ENCODE data around the gene CDH15.

The CDH15 gene

DNA sequence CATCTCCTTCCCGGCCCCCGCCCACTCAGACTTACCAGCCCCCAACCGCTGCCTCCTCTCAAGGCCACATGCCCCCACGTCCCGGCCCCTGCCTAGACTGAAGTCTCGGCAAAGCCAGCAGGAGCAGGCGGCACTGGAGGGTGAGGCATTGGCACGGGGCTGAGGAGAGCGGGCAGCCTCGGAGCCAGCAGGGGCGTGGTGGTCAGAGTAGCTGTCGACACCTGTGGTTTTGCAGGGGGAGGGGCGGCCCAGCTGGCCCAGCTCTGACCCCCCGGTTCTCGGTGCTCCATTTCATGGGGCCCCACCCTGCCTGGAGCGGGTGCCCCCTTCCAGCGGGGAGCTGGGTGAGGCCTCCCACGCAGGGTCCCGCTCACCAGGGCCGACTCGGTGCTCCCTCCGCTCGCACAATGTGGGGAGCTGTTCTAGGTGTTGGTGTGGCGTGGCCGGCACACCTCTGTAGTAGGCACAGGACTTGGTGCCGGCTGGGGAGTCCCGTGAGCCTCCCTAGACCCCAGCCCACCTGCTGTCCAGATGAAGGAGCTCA, 4.7 kb downstream of the CDH15 start (continued):
- TF ChIP-seq, protein P1, sequence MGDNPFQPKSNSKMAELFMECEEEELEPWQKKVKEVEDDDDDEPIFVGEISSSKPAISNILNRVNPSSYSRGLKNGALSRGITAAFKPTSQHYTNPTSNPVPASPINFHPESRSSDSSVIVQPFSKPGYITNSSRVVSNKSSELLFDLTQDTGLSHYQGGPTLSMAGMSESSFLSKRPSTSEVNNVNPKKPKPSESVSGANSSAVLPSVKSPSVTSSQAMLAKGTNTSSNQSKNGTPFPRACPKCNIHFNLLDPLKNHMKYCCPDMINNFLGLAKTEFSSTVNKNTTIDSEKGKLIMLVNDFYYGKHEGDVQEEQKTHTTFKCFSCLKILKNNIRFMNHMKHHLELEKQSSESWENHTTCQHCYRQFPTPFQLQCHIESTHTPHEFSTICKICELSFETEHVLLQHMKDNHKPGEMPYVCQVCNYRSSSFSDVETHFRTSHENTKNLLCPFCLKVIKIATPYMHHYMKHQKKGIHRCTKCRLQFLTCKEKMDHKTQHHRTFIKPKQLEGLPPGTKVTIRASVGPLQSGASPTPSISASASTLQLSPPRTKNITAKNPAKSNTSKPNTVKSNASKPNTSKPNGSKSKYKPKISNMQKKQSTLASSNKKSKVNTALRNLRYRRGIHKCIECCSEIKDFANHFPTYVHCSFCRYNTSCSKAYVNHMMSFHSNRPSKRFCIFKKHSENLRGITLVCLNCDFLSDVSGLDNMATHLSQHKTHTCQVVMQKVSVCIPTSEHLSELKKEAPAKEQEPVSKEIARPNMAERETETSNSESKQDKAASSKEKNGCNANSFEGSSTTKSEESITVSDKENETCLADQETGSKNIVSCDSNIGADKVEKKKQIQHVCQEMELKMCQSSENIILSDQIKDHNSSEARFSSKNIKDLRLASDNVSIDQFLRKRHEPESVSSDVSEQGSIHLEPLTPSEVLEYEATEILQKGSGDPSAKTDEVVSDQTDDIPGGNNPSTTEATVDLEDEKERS (tag by site-specific recombination; IDR thresholded peaks at IDR 0.05) = no peak
- no peak for TF ChIP-seq ZNF311 (tag by site-specific recombination; IDR thresholded peaks at IDR 0.05; ENCODE audit: borderline replicate concordance)
- no peak for TF ChIP-seq ZNF221 (tag by site-specific recombination; IDR thresholded peaks at IDR 0.05; ENCODE audit: borderline replicate concordance)
- TF ChIP-seq, protein P2, sequence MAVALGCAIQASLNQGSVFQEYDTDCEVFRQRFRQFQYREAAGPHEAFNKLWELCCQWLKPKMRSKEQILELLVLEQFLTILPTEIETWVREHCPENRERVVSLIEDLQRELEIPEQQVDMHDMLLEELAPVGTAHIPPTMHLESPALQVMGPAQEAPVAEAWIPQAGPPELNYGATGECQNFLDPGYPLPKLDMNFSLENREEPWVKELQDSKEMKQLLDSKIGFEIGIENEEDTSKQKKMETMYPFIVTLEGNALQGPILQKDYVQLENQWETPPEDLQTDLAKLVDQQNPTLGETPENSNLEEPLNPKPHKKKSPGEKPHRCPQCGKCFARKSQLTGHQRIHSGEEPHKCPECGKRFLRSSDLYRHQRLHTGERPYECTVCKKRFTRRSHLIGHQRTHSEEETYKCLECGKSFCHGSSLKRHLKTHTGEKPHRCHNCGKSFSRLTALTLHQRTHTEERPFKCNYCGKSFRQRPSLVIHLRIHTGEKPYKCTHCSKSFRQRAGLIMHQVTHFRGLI (tag by site-specific recombination; IDR thresholded peaks at IDR 0.05) = no peak
- TF ChIP-seq, protein P3, sequence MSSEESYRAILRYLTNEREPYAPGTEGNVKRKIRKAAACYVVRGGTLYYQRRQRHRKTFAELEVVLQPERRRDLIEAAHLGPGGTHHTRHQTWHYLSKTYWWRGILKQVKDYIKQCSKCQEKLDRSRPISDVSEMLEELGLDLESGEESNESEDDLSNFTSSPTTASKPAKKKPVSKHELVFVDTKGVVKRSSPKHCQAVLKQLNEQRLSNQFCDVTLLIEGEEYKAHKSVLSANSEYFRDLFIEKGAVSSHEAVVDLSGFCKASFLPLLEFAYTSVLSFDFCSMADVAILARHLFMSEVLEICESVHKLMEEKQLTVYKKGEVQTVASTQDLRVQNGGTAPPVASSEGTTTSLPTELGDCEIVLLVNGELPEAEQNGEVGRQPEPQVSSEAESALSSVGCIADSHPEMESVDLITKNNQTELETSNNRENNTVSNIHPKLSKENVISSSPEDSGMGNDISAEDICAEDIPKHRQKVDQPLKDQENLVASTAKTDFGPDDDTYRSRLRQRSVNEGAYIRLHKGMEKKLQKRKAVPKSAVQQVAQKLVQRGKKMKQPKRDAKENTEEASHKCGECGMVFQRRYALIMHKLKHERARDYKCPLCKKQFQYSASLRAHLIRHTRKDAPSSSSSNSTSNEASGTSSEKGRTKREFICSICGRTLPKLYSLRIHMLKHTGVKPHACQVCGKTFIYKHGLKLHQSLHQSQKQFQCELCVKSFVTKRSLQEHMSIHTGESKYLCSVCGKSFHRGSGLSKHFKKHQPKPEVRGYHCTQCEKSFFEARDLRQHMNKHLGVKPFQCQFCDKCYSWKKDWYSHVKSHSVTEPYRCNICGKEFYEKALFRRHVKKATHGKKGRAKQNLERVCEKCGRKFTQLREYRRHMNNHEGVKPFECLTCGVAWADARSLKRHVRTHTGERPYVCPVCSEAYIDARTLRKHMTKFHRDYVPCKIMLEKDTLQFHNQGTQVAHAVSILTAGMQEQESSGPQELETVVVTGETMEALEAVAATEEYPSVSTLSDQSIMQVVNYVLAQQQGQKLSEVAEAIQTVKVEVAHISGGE (tag by site-specific recombination; conservative IDR thresholded peaks at IDR 0.05; ENCODE audit: low read depth) = no peak
- TF ChIP-seq TCF7L2 (IDR thresholded peaks at IDR 0.05; ENCODE audit: borderline replicate concordance, low read depth, low read length) = no peak
- TF ChIP-seq, protein P4, sequence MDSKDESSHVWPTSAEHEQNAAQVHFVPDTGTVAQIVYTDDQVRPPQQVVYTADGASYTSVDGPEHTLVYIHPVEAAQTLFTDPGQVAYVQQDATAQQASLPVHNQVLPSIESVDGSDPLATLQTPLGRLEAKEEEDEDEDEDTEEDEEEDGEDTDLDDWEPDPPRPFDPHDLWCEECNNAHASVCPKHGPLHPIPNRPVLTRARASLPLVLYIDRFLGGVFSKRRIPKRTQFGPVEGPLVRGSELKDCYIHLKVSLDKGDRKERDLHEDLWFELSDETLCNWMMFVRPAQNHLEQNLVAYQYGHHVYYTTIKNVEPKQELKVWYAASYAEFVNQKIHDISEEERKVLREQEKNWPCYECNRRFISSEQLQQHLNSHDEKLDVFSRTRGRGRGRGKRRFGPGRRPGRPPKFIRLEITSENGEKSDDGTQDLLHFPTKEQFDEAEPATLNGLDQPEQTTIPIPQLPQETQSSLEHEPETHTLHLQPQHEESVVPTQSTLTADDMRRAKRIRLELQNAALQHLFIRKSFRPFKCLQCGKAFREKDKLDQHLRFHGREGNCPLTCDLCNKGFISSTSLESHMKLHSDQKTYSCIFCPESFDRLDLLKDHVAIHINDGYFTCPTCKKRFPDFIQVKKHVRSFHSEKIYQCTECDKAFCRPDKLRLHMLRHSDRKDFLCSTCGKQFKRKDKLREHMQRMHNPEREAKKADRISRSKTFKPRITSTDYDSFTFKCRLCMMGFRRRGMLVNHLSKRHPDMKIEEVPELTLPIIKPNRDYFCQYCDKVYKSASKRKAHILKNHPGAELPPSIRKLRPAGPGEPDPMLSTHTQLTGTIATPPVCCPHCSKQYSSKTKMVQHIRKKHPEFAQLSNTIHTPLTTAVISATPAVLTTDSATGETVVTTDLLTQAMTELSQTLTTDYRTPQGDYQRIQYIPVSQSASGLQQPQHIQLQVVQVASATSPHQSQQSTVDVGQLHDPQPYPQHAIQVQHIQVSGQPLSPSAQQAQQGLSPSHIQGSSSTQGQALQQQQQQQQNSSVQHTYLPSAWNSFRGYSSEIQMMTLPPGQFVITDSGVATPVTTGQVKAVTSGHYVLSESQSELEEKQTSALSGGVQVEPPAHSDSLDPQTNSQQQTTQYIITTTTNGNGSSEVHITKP (tag by site-specific recombination; IDR thresholded peaks at IDR 0.05) = no peak
- TF ChIP-seq ZNF544 (tag by site-specific recombination; IDR thresholded peaks at IDR 0.05) = no peak
- TF ChIP-seq YY1 (tag by site-specific recombination; IDR thresholded peaks at IDR 0.05) = no peak
- TF ChIP-seq GLIS1 (tag by site-specific recombination; IDR thresholded peaks at IDR 0.05) = no peak

DNA sequence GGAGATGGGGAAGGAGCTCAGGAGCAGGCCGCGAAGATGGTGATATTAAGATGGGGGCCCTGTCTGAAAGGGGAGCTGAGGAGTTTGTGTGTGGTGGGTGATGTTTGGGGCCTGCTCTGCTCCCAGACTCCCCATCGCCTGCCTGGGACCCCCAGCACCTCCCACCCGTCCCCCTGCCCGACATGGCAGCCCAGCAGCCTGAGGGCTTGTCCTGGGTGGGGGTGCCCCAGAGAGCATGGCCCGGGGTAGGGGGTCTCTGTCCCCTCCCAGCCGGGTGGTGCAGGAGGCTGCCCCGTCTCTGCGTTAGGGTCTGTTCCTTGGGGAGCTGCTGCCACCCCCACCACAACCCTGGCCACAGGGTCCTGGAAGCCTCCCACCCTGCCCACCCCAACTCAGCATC, 5.2 kb downstream of the CDH15 start:
- CTCF ChIA-PET = interaction anchor here (0.6 to 0.8 kb wide), 2 partner anchors 9 to 367 kb away, joined by 4 read pairs; no protein-coding TSS in a partner anchor
- no peak overlapping the region for H3K27ac ChIP-seq (ENCODE audit: extremely low read depth, low read depth, low read length)
- H3K4me1 ChIP-seq (ENCODE audit: control insufficient read depth, insufficient read depth, low read length) = 0 out of 2 replicates have a peak, but pooled peaks cover 3% of the 10 kb centered on the region
- no peak overlapping the region for H3K4me3 ChIP-seq (ENCODE audit: low read depth, low read length)
- POLR2A ChIA-PET = interaction anchor here (0.6 kb wide), 1 partner anchor 689 kb away, joined by 3 read pairs; no protein-coding TSS in a partner anchor
- H3K36me3 ChIP-seq (ENCODE audit: control insufficient read depth in 2 of 2, insufficient read depth in 1 of 2, low read length in 2 of 2) = no peaks in the 10 kb centered on the region
- no peaks in the 10 kb centered on the region for H3K9me3 ChIP-seq (ENCODE audit: control insufficient read depth, insufficient read depth, low read depth, low read length)
- no peak for TF ChIP-seq KLF10 (tag by site-specific recombination; IDR thresholded peaks at IDR 0.05)
- no peak for TF ChIP-seq MZF1 (tag by site-specific recombination; IDR thresholded peaks at IDR 0.05; ENCODE audit: borderline replicate concordance)
- TF ChIP-seq ZNF660 (tag by site-specific recombination; IDR thresholded peaks at IDR 0.05) = no peak
- TF ChIP-seq, protein P5, sequence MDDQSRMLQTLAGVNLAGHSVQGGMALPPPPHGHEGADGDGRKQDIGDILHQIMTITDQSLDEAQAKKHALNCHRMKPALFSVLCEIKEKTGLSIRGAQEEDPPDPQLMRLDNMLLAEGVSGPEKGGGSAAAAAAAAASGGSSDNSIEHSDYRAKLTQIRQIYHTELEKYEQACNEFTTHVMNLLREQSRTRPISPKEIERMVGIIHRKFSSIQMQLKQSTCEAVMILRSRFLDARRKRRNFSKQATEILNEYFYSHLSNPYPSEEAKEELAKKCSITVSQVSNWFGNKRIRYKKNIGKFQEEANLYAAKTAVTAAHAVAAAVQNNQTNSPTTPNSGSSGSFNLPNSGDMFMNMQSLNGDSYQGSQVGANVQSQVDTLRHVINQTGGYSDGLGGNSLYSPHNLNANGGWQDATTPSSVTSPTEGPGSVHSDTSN (CRISPR knock-in tag; IDR thresholded peaks at IDR 0.05) = no peak
- TF ChIP-seq ZNF37A (tag by site-specific recombination; IDR thresholded peaks at IDR 0.05) = no peak
- TF ChIP-seq ZNF670 (tag by site-specific recombination; IDR thresholded peaks at IDR 0.05; ENCODE audit: low read depth) = no peak
